ENCODE results near the gene P2RY4. TPM values are rescaled to one million over a fixed set of nuclear protein-coding genes. Genes with fewer than 3 reads are reported as not detected.
"Not testable (repeated sequence)": the region's sequence is repeated elsewhere in the genome, so short reads cannot be mapped to it uniquely, and the experiment has no call there.

P2RY4 gene
- total RNA-seq, 1 donor from 2014 or later, result 1.3 TPM

- H3K36me3 ChIP-seq, result no peaks in the 10 kb centered on the region
- intact Hi-C loops (cut with DNase I), result loop anchor here (5.0 kb wide), 1 partner anchor 143 kb away; no protein-coding TSS in a partner anchor
- peak overlapping the region; percentile 66 to 77 for H3K27ac ChIP-seq
- H3K4me3 ChIP-seq, result peak overlapping the region; percentile 51 to 68
- no peak for DNase-seq (ENCODE audit: low spot score in 2 of 2)
- H3K27me3 ChIP-seq, result no peaks in the 10 kb centered on the region
- no peaks in the 10 kb centered on the region for H3K9me3 ChIP-seq
- peaks cover 4 to 5% of the 10 kb centered on the region in 2 donors for H3K4me1 ChIP-seq
- no peak for TF ChIP-seq CTCF (IDR thresholded peaks at IDR 0.05)
Measured at GRCh38 chrX:70289168-70289792, 29.3 kb upstream of the P2RY4 start.

GRCh38 chrX:70281951-70282350 is 21.9 kb upstream of the P2RY4 start, which contains the start of gene RAB41:
TSS of gene RAB41 (plus strand) at chrX:70282172. CDS start at chrX:70282218, 46 bp downstream.
- H3K36me3 ChIP-seq, result no peaks in the 10 kb centered on the region
- no peaks in the 10 kb centered on the region for H3K27me3 ChIP-seq
- DNase-seq (ENCODE audit: low spot score in 2 of 2), result no peak
- no peak within 1 kb of the TSS for H3K27ac ChIP-seq
- no peaks in the 10 kb centered on the region for H3K4me1 ChIP-seq
- no peaks in the 10 kb centered on the region for H3K9me3 ChIP-seq
- intact Hi-C loops (cut with DNase I), result no loop called here
- H3K4me3 ChIP-seq, result no peak within 1 kb of the TSS
- no peak for TF ChIP-seq CTCF (IDR thresholded peaks at IDR 0.05)

GRCh38 chrX:70280573-70280972 is 20.6 kb upstream of the P2RY4 start:
- intact Hi-C loops (cut with DNase I), result no loop called here
- TF ChIP-seq CTCF (IDR thresholded peaks at IDR 0.05), result no peak
- Histone ChIP-seq H3K27ac (no peak overlapping the region), H3K27me3 (no peaks in the 10 kb centered on the region), H3K4me1 (no peaks in the 10 kb centered on the region), H3K9me3 (no peaks in the 10 kb centered on the region), H3K4me3 (no peak overlapping the region), H3K36me3 (no peaks in the 10 kb centered on the region)
- DNase-seq (ENCODE audit: low spot score in 2 of 2), result no peak

- H3K4me1 ChIP-seq, result no peaks in the 10 kb centered on the region
- TF ChIP-seq CTCF (IDR thresholded peaks at IDR 0.05), result no peak
- H3K36me3 ChIP-seq, result no peaks in the 10 kb centered on the region
- no peaks in the 10 kb centered on the region for H3K27me3 ChIP-seq
- no peak overlapping the region for H3K4me3 ChIP-seq
- no peak overlapping the region for H3K27ac ChIP-seq
- no peaks in the 10 kb centered on the region for H3K9me3 ChIP-seq
- intact Hi-C loops (cut with DNase I), result no loop called here
- no peak for DNase-seq (ENCODE audit: low spot score in 2 of 2)
Measured at GRCh38 chrX:70279081-70279480, 19.1 kb upstream of the P2RY4 start.

GRCh38 chrX:70274029-70274428 is 14.0 kb upstream of the P2RY4 start:
- H3K27ac ChIP-seq; H3K4me1 ChIP-seq; intact Hi-C loops (cut with DNase I); H3K36me3 ChIP-seq; H3K4me3 ChIP-seq; DNase-seq (ENCODE audit: low spot score in 2 of 2); H3K9me3 ChIP-seq; H3K27me3 ChIP-seq: not testable (repeated sequence)

- intact Hi-C loops (cut with DNase I), result no loop called here
Measured at GRCh38 chrX:70268034-70268433, 8.0 kb upstream of the P2RY4 start, which contains the start of gene ARR3. TSS of gene ARR3 (plus strand) at chrX:70268334. CDS start at chrX:70269386, 1,052 bp downstream.

More at GRCh38 chrX:70268034-70268433, 8.0 kb upstream of the P2RY4 start, which contains the start of gene ARR3:
- Histone ChIP-seq H3K36me3 (no peaks in the 10 kb centered on the region), H3K27me3 (no peaks in the 10 kb centered on the region), H3K4me1 (no peaks in the 10 kb centered on the region), H3K27ac (no peak within 1 kb of the TSS), H3K9me3 (no peaks in the 10 kb centered on the region), H3K4me3 (no peak within 1 kb of the TSS)
- no peak for DNase-seq (ENCODE audit: low spot score in 2 of 2)
- TF ChIP-seq CTCF (IDR thresholded peaks at IDR 0.05), result no peak
